Heart left ventricle (tissue), 13 donors: ENCODE results near the gene SPATA2L.

Source experiments
- POLR2A ChIP-seq, 2 donors: fragments of 450-650 bp; IDR thresholded peaks; one replicate each; pipeline ENCODE4 v1.6.1; 2017; ENCODE audit warnings: antibody characterized with exemption in 2 of 2, mild to moderate bottlenecking in 2 of 2, moderate library complexity in 2 of 2
- TF ChIP-seq, protein P1 (sequence below), 12 donors: fragments of 200-600 bp; sonication (generic) in 4 of 12; IDR thresholded peaks; one replicate each; pipeline versions ENCODE4 v1.5.0 to v1.8.0; 2018 to 2022; ENCODE audit warnings: antibody characterized with exemption in 12 of 12, mild to moderate bottlenecking in 5 of 12
- donor health status: ischemic (EF 13 %, LVEDD 7.1; RV severe dilation, severe dysfunction).
- donor health status: DM: no; HTN: yes; CAD: no.
- donor health status: DM: no; HTN: no; CAD: no.
- donor health status: ischemic (EF 25% LVEDD 6.9; RV normal size, moderate dysfunction).
- donor health status: ischemic (EF 25% LVEDD 5.7; RV mildly dilated, moderate dysfunction).
- donor health status: ischemic (EF 35%, LVEDD 5.7; RV mildly dilated, moderate dysfunction).
- donor health status: nonischemic (EF 11% LVEDD 7.7; RV severe dilation, severe dysfunction).
- donor health status: DM: yes; HTN: yes; CAD: no.
- donor health status: PGD.
- donor health status: ischemic (EF 29% LVEDD 5.4; RV normal size, mild dysfunction).
- donor health status: nonischemic (EF 23%, LVEDD 6.1; RV moderate dilation, normal function).

DNA sequence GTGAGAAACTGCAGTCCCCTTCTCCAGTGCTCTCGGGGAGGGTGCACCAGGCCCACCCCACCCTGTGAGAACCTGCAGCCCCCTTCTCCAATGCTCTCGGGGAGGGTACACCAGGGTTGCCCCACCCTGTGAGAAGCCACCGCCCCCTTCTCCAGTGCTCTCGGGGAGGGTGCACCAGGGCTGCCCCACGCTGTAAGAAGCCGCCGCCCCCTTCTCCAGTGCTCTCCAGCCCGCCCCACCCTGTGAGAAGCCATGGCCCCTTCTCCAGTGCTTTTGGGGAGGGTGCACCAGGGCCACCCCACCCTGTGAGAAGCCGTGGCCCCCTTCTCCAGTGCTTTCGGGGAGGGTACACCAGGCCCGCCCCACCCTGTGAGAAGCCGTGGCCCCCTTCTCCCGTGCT lies 31.8 kb downstream of the SPATA2L start:
- TF ChIP-seq, protein P1, sequence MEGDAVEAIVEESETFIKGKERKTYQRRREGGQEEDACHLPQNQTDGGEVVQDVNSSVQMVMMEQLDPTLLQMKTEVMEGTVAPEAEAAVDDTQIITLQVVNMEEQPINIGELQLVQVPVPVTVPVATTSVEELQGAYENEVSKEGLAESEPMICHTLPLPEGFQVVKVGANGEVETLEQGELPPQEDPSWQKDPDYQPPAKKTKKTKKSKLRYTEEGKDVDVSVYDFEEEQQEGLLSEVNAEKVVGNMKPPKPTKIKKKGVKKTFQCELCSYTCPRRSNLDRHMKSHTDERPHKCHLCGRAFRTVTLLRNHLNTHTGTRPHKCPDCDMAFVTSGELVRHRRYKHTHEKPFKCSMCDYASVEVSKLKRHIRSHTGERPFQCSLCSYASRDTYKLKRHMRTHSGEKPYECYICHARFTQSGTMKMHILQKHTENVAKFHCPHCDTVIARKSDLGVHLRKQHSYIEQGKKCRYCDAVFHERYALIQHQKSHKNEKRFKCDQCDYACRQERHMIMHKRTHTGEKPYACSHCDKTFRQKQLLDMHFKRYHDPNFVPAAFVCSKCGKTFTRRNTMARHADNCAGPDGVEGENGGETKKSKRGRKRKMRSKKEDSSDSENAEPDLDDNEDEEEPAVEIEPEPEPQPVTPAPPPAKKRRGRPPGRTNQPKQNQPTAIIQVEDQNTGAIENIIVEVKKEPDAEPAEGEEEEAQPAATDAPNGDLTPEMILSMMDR (IDR thresholded peaks at IDR 0.05) = no peak
- TF ChIP-seq POLR2A (IDR thresholded peaks at IDR 0.05) = no peak
